IPS-NIHi7 (cell line): ENCODE measurements around the gene ZNF549.

Experiments
- DNase-seq: peaks from one replicate; pipeline ENCODE4 v3.0.0; 2012; ENCODE audit warnings: mixed read lengths; ENCODE audit errors: extremely low spot score

The ZNF549 gene

GRCh38 chr19:57566396-57567265, 39.5 kb downstream of the ZNF549 start:
- DNase-seq, result no peak

GRCh38 chr19:57570707-57571106, 43.6 kb downstream of the ZNF549 start:
- DNase-seq, result no peak

- no peak for DNase-seq
These were observed 45.3 kb downstream of the ZNF549 start for GRCh38 chr19:57572415-57572947.

- DNase-seq, result no peak
These were observed 49.5 kb downstream of the ZNF549 start for GRCh38 chr19:57576661-57577060.

- DNase-seq, result peak; percentile 99
These were observed 51.5 kb downstream of the ZNF549 start, which contains the start of gene ZNF416 for GRCh38 chr19:57578487-57579205. Gene ZNF416, minus strand, starts transcription at chr19:57578911. Its CDS starts 207 bp downstream, at chr19:57578704.

GRCh38 chr19:57583104-57583520, 56.0 kb downstream of the ZNF549 start:
- DNase-seq, result no peak

GRCh38 chr19:57583521-57584416, 56.6 kb downstream of the ZNF549 start, which contains the start of gene ZIK1:
Gene ZIK1, plus strand, starts transcription at chr19:57584145. Its CDS starts 212 bp downstream, at chr19:57584357.
- peak; percentile 99 for DNase-seq

GRCh38 chr19:57587529-57587928, 60.4 kb downstream of the ZNF549 start:
- DNase-seq, result no peak

- no peak for DNase-seq
These were observed 72.2 kb downstream of the ZNF549 start for GRCh38 chr19:57599377-57599760.

- peak; percentile 96 for DNase-seq
These were observed 72.7 kb downstream of the ZNF549 start, which contains the start of gene ZNF530 for GRCh38 chr19:57599761-57600383. Gene ZNF530, plus strand, starts transcription at chr19:57599885. Its CDS starts 4,461 bp downstream, at chr19:57604346.

- DNase-seq, result no peak
These were observed 79.8 kb downstream of the ZNF549 start for GRCh38 chr19:57606931-57607330.
